SK-N-MC (cell line): ENCODE data around the gene ERLEC1.

ENCODE experiments used
- DNase-seq: peaks from one replicate; pipeline ENCODE4 v3.0.0-alpha.2; 2011; ENCODE audit warnings: low read depth, low spot score
- H3K27ac ChIP-seq: fragments of 200-600 bp; sonication (generic); 2 replicates; pipeline ENCODE4 v1.5.1; 2016; ENCODE audit warnings: mixed run types
- H3K36me3 ChIP-seq: fragments of 200-600 bp; sonication (generic); 2 replicates; pipeline ENCODE4 v1.6.1; 2017; ENCODE audit warnings: antibody characterized with exemption, low read length, mixed read lengths; ENCODE audit not compliant: insufficient read depth
- H3K4me3 ChIP-seq: fragments of 200-600 bp; sonication (generic); 2 replicates; pipeline ENCODE4 v1.5.1; 2016
- H3K9ac ChIP-seq: fragments of 200-600 bp; sonication (generic); 2 replicates; pipeline ENCODE4 v1.8.0; 2017; ENCODE audit warnings: mixed run types, mixed read lengths; ENCODE audit not compliant: insufficient read length
- H3K9me3 ChIP-seq: fragments of 200-600 bp; sonication (generic); 2 replicates; pipeline ENCODE4 v1.6.1; 2017; ENCODE audit warnings: low read depth, mild to moderate bottlenecking, antibody characterized with exemption, low read length, moderate library complexity, mixed read lengths
- EZH2 ChIP-seq: fragments of 200-600 bp; sonication (generic); IDR thresholded peaks from one replicate; pipeline ENCODE4 v1.6.1; 2017; ENCODE audit warnings: antibody characterized with exemption
- FOXP2 ChIP-seq: optimal IDR thresholded peaks from 2 replicates; pipeline ENCODE3; 2011; ENCODE audit warnings: mild to moderate bottlenecking, moderate library complexity; ENCODE audit not compliant: insufficient read depth; ENCODE audit errors: extremely low read length, control extremely low read depth
- POLR2AphosphoS5 ChIP-seq: IDR thresholded peaks from 2 replicates; pipeline ENCODE4 v1.6.1; 2012; ENCODE audit warnings: mild to moderate bottlenecking, low read depth, low read length, borderline replicate concordance

Gene ERLEC1

GRCh38 chr2:53854678-53855077 lies 67.8 kb downstream of the ERLEC1 start:
- H3K36me3 ChIP-seq: peaks cover 20% of the 10 kb centered on the region; the same call in 1 of the 2 replicates
- H3K4me3 ChIP-seq: no peak overlapping the region
- TF ChIP-seq POLR2AphosphoS5: no peak
- TF ChIP-seq FOXP2: no peak
- no peak for TF ChIP-seq EZH2
- no peaks in the 10 kb centered on the region for H3K9me3 ChIP-seq
- no peak for DNase-seq
- no peak overlapping the region for H3K9ac ChIP-seq
- H3K27ac ChIP-seq: no peak overlapping the region

DNA sequence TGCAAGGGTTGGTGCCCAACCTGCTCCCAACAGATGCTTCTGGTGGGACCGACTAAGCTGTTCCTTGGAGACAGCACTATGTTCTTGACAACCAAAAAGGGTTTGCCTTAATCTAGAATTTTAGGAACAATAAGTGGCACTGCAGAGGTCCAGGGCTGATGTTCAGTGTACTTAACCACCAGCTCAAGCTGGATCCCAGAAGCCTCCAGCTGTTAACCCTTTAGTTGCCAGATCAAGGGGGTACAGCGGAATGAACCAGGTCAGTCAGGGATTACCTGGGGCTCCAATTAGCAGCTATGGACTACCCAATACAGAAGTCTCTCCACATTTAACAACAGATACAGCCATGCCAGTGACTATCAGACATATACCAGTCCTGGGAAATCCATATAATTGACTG lies 69.4 kb downstream of the ERLEC1 start:
- no peak overlapping the region for H3K27ac ChIP-seq
- peaks cover 20% of the 10 kb centered on the region; the same call in 1 of the 2 replicates for H3K36me3 ChIP-seq
- no peak overlapping the region for H3K9ac ChIP-seq
- H3K9me3 ChIP-seq: no peaks in the 10 kb centered on the region
- TF ChIP-seq FOXP2 (no peak), POLR2AphosphoS5 (no peak), EZH2 (no peak)
- no peak for DNase-seq
- no peak overlapping the region for H3K4me3 ChIP-seq

- H3K9ac ChIP-seq: no peak within 1 kb of the TSS
- H3K27ac ChIP-seq: no peak within 1 kb of the TSS
- peaks cover 12% of the 10 kb centered on the region for H3K36me3 ChIP-seq
- DNase-seq: no peak
- no peaks in the 10 kb centered on the region for H3K9me3 ChIP-seq
- H3K4me3 ChIP-seq: no peak within 1 kb of the TSS
- TF ChIP-seq FOXP2 (no peak), EZH2 (no peak), POLR2AphosphoS5 (no peak)
Observed at GRCh38 chr2:53859206-53860181, 72.7 kb downstream of the ERLEC1 start, which contains the start of gene GPR75. TSS of gene GPR75 (minus strand) at chr2:53859967. CDS start at chr2:53854756, 5,211 bp downstream.

- Histone ChIP-seq H3K36me3 (peaks cover 24% of the 10 kb centered on the region), H3K9me3 (no peaks in the 10 kb centered on the region), H3K4me3 (no peak overlapping the region), H3K9ac (no peak overlapping the region), H3K27ac (no peak overlapping the region)
- DNase-seq: no peak
- no peak for TF ChIP-seq POLR2AphosphoS5
- no peak for TF ChIP-seq EZH2
- TF ChIP-seq FOXP2: no peak
Observed at GRCh38 chr2:53861824-53862223, 75.0 kb downstream of the ERLEC1 start.

DNA sequence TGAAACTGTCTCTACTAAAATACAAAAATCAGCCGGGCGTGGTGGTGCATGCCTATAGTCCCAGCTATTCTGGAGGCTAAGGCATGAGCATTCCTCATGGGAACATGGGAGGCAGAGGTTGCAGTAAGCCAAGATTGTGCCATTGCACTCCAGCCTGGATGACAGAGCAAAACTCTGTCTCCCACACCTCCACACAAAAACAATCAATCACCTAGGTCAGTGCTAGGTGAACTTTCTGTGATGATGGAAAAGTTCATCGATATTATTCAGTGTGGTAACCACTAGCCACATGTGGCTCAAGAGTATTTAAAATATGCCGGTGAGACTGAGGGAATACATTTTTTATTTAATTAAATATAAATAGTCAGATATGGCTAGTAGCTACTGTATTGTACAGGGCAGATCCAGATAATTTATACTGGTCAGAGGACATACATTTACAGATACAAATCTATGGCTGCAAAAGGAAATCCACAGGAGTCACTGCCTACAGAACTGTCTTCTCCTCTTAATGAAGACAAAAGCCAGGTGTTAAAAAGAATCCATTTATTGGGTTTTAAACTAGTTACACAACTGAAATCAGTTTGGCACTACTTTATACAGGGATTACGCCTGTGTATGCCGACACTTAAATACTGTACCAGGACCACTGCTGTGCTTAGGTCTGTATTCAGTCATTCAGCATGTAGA lies 76.8 kb downstream of the ERLEC1 start:
- TF ChIP-seq EZH2 (no peak), FOXP2 (no peak), POLR2AphosphoS5 (no peak)
- H3K36me3 ChIP-seq: peaks cover 29% of the 10 kb centered on the region
- no peak overlapping the region for H3K9ac ChIP-seq
- H3K9me3 ChIP-seq: no peaks in the 10 kb centered on the region
- no peak for DNase-seq
- H3K4me3 ChIP-seq: no peak overlapping the region
- H3K27ac ChIP-seq: no peak overlapping the region

- Histone ChIP-seq H3K36me3 (peaks cover 42% of the 10 kb centered on the region), H3K4me3 (no peak overlapping the region), H3K9ac (no peak overlapping the region), H3K27ac (no peak overlapping the region), H3K9me3 (no peaks in the 10 kb centered on the region)
- no peak for DNase-seq
- TF ChIP-seq POLR2AphosphoS5 (no peak), EZH2 (no peak), FOXP2 (no peak)
Observed at GRCh38 chr2:53865264-53865663, 78.4 kb downstream of the ERLEC1 start.

DNA sequence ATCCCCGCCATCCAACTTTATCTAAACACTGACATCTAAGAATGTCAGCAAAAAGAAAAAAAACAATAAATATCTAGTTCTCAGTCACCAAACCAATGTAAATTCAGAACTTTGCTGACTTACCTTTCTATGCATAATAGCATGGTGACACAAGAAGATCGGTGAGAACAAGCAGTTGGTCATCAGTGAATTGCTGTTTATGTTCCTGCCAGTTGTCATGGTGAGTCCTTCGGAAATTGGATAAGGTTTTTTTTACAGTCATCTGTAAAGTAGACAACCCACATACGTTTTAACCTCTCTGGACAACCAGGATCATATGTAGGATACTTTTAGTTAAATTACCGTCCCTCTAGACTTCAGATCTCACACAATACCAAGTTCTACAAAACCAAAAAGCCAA lies 79.1 kb downstream of the ERLEC1 start:
- H3K9ac ChIP-seq: no peak overlapping the region
- TF ChIP-seq EZH2 (no peak), POLR2AphosphoS5 (no peak), FOXP2 (no peak)
- no peak for DNase-seq
- no peak overlapping the region for H3K4me3 ChIP-seq
- peaks cover 42% of the 10 kb centered on the region for H3K36me3 ChIP-seq
- H3K9me3 ChIP-seq: no peaks in the 10 kb centered on the region
- no peak overlapping the region for H3K27ac ChIP-seq

DNA sequence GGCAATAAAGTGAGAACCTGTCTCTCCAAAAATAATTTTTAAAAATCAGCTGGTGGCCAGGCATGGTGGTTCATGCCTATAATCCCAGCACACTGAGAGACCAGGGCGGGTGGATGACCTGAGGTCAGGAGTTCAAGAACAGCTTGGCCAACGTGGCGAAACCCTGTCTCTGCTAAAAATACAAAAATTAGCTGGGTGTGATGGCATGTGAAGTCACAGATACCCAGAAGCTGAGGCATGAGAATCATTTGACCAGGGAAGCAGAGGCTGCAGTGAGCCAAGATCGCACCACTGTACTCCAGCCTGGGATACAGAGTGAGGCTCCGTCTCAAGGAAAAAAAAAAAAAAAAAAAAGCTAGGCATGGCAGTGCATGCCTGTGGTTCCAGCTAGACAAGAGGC lies 80.3 kb downstream of the ERLEC1 start:
- no peak for TF ChIP-seq FOXP2
- TF ChIP-seq EZH2: no peak
- TF ChIP-seq POLR2AphosphoS5: no peak
- H3K27ac ChIP-seq: no peak overlapping the region
- peaks cover 38% of the 10 kb centered on the region for H3K36me3 ChIP-seq

More for the DNA sequence above, 80.3 kb downstream of the ERLEC1 start:
- H3K4me3 ChIP-seq: no peak overlapping the region
- H3K9me3 ChIP-seq: no peaks in the 10 kb centered on the region
- DNase-seq: no peak
- H3K9ac ChIP-seq: no peak overlapping the region
